HS-5 (cell line): Measurements from ENCODE around the gene TTLL1.
"Not testable (repeated sequence)": the region's sequence is repeated elsewhere in the genome, so short reads cannot be mapped to it uniquely, and the experiment has no call there.

Source experiments
- DNase-seq: peaks from one replicate; pipeline ENCODE4 v3.0.0-alpha.2; 2012; ENCODE audit warnings: low read depth

TTLL1 gene

DNA sequence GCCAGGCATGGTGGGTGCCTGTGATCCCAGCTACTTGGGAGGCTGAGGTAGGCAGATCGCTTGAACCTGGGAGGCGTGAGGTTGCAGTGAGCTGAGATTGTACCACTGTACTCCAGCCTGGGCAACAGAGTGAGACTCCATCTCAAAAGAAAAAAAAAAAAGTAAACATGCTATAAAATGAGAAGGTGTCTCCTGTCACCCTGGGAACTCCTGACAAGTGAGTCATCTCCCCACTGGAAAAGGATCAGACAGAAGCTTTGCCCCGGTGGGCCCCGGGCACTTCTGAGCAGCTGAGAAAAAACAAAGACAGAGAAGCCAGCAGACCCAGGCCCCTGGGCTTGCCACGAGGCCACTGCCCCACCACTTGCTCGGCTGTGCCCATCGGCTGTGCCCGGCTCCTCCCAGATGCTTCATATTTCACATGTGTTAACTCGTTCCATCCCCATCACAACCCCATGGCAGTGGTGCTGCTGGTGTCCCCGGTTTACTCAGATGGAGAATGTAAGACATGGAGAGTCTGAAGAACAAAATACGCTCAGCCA lies 22.3 kb downstream of the TTLL1 start:
- DNase-seq, result no peak

DNA sequence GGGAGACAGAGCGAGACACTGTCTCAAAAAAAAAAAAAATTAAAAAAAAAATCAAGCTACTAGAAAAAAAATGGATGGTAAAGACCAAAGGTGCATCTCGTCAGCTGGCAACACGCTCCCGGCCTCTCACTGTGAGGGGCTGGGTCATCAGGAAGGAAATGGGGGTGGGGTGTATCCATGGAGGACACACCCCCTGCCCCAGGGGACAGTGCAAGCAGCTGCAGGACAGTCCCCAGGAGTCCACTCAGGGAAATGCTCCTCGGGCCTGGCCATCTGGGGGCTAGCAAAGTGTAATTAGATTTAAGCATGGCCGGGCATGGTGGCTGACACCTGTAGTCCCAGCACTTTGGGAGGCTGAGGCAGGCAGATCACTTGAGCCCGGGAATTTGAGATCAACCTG lies 23.1 kb downstream of the TTLL1 start:
- DNase-seq, result no peak

DNA sequence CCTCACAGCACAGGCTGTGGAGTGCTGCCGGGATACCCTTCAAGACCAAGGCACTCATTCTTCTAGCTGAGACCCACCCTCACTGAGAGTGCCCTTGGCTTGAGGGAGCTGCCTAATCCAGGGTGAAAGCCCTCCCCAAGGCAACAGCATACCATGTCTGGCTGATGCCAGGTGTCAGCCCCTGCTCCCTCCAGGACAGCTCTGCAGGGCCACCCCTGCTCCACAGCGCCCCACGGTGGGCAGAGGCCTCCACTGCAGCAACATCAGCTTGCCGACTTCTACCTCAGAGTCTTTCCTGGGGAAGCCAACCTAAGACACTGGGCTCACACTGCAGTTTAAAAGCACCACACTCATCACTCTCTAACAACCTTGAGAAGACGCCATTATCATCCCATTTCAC lies 29.0 kb downstream of the TTLL1 start:
- no peak for DNase-seq

DNA sequence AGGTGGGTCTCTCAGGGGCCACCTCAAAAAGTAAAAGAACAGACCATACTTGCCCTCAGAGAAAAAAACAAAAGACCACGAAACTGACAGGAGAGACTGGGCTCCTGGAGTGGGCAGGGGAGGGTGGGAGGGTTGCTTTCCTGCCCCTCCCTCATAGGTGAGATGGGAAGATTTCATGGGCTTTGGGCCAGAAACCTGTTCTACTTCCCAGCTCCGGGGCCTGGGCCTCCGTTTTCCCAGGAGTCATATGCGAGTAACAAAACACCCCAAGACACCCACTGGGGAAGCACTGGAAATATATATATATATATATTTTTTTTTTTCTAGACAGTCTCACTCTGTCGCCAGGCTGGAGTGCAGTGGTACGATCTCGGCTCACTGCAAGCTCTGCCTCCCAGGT lies 31.6 kb downstream of the TTLL1 start:
- DNase-seq, result no peak

DNA sequence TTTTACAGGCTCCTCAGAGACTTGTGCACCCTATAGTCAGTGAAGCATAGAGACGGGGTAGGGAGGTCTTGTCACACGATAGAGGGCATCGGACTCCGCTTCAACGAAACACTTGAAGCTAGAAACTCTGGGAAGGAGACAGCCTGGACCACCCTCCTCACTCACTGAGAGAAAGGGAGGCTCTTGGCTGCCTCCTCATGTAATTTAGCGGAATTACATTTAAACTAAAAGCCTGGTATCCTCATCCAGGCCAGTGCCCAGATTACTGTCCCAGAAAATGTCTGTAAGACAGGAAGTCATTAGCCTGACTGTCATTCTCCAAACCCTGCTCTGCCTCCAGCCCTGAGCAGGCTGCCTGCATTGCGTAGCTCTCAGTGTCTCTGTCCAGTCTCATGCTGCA lies 36.0 kb downstream of the TTLL1 start:
- DNase-seq, result no peak

DNA sequence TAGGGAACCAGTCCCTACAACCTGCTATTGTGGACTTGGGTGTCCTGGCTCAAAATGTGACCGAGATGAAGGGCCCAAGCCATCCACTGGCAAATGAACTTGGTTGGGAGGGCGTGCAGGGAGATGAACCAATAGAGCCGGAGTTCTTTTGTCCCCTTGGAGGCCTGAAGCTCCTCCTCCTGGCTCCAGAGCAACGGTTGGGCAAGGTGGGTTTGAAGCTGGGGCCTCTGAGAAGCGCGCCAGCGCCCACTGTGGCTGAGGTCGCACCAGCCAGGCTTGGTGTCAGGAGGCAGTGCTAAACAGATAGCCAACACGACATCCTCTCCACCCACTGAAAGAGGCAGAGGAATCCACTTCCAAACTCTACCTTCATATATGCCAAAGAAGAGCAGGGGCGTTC lies 38.2 kb downstream of the TTLL1 start:
- no peak for DNase-seq

DNA sequence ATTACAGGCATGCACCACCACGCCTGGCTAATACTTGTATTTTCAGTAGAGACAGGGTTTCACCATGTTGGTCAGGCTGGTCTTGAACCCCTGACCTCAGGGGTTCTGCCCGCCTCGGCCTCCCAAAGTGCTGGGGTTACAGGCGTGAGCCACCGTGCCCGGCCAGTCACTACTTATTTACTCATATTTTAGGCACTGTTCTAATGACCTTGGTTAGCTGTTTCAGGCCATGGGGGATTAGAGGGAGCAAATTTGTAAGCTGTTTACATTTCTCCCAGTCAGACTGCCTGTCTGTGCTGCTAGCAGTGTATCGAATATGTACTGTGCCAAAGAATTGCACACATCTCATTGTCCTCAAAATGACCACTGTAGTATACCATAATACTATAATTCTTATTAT lies 41.6 kb downstream of the TTLL1 start:
- DNase-seq, result no peak

DNA sequence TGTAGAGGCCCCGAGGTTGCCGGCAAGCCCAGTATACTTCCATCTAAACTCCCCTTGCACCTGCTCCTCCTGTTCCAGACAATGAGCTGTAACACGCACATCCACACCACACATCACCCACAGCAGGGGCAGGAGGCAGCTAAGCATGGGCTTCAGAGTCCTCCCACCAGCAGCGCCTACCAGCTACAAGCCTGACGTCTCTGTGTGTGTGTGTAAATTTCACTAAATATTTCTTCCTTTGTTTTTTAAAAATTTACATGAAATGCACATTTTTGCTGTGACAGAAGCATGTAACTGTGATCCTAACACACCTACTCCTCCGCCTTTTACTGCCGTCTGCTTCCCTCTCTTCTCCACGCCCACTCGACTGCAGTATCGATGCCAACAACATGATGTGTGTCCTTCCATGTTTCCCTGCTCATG lies 44.9 kb downstream of the TTLL1 start:
- no peak for DNase-seq

DNA sequence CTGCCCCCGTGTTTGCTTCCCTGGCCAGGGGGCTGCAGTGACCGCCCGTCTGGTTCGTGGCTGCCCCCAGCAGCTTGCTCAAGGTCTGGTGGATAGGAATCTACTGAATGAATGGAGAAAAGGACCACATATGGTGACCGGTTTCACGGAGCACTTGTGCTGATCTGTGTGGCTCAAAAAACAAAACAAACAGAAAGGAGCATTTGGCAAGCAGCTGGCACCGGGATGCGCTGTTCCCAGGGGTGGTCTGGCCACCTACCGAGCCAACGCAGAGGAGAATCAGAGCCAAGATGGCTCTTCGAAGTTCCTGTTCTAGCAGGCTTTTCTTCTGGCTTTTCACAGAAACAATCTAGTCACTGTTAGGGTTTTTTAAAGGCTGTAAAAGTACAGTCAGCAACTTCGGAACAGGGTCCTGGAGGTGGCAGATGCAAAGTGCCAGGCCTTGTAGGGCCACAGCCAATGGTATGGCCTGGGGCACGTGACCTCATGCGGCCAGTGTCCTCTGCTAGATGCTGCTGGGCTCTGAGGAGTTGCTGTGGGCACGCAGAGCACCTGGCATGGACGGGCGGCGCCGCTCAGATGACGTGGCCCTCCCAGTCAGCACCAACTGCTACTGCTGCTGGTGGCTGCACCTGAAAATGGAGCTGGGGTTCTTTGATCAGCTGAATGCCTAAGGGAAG lies 47.0 kb downstream of the TTLL1 start:
- DNase-seq, result no peak

DNA sequence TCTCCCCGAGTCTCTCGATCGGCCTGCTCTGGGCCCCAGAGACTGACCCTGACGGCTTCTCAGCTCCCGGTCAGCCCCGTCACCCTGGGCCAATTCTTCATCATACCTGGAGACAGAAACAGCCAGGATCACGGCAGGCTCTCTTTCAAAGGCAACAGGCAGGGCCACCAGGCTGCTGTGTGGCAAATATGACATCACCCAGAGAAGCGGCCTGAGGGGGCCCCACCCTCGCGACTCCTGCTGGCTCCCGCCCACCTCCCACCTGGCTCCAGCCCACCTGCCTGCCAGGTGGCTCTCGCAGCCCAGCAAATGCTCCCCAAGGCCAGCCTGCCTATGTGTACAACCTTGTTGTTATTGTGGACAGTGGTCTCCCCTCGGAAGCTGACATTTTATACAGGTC lies 49.4 kb downstream of the TTLL1 start:
- no peak for DNase-seq

DNA sequence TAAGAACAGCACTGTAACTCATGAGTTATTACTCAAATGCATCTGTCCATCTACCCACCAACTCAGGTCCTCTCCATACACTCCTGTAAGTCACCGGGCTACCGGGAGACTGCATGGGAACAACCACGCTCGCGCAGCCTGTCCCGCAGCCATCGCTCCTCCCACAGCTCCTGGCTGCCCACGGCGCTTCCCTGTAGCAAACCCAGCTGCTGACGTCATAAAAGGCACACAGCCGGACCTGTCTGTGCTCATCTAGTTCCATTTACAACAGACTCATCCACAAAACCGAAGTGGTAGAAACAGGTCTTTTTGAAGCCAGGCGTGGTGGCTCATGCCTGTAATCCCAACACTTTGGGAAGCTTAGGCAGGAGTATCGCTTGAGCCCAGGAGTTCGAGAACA lies 50.9 kb downstream of the TTLL1 start:
- no peak for DNase-seq

DNA sequence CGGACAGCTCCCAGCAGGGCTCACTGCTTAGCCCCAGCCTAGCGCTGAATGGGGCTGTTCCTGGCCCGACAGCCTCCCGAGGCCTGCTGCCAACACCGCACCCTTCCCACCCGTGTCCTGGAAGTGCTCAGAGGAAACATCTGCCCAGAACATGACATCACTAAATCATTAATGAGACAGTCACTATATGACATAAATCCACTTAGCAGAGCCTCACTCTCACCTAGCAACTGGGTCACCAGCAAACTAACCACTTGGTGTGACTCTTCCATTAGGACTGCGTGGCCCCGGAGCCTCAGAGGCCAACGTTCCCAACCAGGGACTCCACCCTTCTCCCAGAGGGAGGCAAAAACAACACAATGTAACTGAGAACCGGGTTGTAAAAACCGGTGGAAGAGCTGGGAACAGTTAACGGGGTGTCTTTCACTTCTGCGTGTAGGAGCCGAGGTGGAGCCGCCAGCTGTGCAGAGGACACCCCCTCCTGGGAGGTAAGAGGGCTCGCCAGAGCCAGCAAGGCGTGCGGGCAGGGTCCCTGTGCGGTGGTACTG lies 52.8 kb downstream of the TTLL1 start:
- no peak for DNase-seq

DNA sequence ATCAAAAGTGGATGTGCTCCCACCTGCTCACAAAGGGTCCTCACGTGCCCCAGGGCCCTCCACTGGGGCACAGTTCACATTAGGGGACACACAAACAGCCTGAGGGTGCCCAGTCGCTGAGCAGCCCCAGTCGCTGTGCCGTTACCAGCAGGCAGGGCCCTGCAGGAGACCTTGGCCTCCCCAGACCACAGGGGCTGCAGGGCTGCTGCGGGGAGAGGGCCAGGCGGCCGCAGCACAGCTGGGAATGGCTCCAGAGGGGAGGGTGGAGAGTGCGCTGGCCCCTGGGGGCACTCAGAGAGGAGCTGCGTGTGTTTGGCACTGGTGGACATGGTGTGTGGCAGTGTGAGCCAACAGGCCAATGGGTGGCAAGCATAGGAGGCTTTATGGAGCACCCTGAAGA lies 53.9 kb downstream of the TTLL1 start:
- DNase-seq, result no peak

DNA sequence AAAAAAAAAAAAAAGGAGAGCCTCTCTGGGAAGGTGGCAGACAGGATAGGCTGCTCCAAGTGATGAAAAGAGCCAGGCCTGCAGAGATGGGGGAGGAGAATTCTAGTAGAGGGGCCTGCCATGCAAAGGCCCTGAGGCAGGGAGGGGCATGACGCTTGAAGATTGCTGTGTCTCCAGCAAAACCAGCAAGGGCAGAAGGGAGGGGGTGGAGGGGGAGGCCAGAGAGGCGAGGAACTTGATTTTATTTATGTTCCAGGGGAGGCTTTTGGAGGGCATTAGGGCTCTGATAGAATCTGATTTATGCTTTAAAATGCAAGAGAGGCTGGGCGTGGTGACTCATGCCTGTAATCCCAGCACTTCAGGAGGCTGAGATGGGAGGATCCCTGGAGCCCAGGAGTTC lies 57.6 kb downstream of the TTLL1 start:
- DNase-seq, result no peak

DNA sequence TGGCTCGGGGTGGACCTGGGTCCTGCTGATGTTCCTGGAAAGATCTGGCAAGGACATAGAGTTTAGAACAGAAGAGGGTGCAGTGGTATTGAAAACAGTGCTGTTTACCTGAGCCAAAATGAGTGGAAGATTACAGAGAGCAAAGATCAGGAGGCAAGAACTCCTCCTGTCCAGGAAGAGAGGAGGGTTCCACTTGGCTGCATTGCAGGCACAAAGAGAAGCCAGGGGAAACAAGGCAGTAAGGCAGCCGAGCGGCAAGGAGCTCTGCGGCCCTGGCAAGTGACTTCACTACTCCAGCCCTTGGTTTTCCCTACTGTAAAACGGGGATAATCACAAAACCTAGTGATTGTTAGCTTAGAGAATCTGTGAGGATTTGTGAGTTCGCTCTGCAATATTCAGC lies 70.6 kb downstream of the TTLL1 start:
- DNase-seq, result no peak

DNA sequence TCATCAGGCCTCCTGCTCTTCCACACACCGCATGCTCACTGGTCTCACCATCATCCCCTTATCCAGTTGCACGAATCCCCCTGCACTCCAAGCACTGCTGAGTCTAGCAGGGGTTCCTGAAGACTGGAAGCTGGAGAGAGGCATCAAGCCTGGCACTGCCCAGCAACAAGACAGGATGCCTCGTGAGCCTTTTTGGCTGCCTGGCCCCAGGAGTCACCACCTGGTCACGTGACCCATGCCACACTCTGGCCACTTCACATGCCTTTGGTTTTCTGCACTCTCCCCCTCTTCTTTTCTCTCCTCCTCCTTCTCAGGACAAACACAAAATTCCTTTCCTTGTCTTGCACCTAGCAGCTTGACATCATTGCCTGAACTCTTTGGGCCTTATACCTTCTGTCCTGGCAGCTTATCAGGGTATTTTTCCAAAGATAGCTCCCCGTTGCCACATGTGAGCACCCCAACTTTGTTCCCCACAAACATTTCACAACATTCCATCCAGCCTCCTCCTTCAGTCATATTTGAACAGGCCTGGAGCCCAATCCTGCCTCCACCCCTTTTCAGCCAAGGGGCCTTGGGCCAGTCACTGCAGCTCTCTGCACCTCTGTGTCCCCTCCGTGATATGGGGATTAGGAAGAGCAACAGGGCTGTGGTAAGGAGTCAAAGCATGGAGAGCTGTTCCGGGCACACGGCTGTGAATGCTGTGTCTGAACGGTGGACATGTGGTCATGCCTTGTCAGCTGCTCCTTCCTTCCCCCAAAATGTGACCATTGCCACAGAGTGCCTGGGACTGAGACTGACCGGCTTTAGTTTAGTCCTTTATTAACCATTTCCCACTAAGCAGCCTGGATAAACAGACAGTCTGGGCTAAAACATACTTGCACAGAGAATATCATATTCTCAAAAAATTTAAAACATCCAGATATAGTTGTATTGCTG lies 71.4 kb downstream of the TTLL1 start:
- DNase-seq, result no peak

DNA sequence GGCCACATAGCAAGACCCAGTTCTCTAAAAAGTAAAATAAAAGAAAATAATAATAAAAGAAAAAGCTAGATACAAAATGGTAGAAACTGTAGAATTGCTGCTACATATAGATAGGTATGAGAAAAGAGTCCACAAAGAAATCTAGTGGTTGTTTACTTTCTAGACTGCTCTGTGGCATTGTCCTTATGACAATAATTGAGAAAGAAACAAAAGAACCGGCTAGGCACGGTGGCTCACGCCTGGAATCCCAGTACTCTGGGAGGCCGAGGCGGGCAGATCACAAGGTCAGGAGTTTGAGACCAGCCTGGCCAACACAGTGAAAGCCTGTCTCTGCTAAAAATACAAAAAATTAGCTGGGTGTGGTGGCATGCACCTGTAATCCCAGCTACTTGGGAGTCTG lies 73.0 kb downstream of the TTLL1 start:
- not testable (repeated sequence) for DNase-seq

DNA sequence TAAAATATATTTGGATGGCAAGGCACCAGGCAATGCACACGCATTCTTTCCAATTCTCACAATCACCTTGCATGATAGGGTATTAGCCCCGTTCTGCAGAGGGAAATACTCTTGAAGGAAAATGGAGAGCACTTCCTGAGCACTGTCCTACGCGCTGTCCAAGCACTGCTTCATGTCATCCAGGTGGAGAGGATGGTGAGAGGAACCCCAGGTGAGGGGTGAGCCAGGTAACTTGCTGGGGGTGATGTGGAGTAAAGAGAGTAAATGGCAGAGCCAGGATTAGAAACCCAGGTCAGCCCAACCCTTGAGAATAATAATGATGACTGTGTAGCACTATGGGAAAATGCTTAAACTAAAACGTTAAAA lies 73.5 kb downstream of the TTLL1 start:
- DNase-seq, result no peak

DNA sequence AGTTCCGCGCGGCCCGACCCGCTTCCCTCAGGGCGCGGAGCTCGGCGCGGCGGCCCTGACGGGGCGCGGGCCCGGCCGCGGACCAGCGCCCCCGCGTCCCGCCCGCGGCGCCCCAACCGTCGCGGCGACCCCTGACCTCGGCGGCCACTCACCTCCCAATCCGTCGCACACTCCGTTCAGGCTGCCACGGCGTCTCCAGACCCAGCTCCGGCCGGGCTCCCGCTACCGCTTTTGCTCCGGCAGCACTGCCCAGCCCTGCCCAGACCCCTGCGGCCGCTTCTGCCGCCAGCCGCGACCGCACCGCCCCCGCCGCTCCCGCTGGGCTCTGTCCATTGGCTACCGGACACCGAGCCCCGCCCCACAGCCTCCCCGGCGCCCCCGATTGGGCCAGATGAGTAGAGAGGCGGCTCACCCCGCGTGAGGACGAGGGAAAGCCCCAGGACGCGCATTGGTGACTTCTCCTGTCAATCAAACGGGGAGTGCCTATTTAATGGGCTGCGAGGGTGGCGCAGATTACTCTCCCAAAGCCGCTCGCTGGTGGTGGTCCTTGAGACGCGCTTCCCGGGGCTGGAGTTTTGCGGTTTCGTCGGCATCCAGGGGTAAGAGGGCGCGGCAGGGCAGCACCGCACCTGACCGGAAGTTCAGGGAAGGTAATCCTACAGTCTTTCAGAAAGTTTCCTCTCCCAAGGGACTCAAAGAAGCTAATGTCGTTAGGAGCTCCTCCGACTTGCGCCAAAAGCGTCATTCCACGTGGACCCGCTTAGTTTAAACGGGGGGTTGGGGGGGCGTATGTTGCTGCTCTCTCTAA lies 74.1 kb downstream of the TTLL1 start, which contains the start of gene PACSIN2:
Gene PACSIN2, minus strand, starts transcription at position 281 of the 808 bp plus-strand sequence. CDS start 103,069 bp downstream, outside the sequence.
- DNase-seq, result peak; percentile 87

DNA sequence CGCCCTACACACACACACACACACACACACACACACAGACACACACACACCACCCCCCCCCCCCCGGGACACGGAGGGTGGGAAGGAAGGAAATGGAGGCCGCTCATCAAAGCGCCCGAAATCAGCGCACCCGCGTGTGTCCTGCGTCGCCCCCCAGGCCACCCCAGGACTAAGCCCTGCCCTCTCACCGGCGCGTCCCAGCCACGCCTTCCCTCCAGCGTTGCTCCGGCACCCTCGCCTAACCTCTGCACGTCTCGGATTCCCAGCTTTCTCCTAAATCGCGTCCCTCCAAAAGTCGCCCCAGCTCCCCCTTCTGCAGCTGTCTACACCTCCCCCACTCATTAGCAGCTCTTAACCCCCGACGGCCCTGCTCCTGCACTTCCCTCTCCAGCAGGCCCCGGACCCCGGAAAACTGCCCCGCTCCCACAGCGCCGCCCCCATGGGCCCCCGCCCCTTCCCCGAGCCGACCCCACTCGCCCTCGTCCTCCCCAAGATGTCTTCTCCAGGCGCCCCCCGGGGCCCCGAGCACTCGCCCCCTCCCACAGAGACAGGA lies 74.8 kb downstream of the TTLL1 start:
- no peak for DNase-seq
